ENCODE data around the gene FAM163A.

FAM163A gene

DNA sequence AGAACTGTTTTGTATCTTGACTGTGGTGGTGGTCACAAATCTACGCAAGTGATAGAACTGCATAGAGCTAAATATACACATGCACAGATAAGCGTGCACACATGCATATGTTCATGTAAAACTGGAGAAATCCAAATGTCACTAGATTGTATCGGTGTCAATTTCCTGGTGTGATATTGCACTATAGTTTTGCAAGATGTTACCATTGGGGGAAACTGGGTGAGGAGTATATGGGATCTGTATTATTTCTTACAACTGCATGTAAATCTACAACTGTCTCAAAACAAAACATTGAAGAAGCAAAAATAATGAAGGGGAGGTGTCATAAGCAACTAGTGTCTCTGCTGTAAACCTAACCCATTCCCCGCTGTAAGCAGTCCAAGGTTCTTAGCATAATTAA, 30.2 kb downstream of the FAM163A start:
- no CpG with 5 or more reads among the region's 4 CpGs for WGBS (ENCODE audit: insufficient coverage, insufficient read length)
- Histone ChIP-seq H3K4me3 (ENCODE audit: low read length) (no peak overlapping the region), H3K36me3 (ENCODE audit: control insufficient read depth, insufficient read depth, low read length) (no peaks in the 10 kb centered on the region), H3K4me1 (ENCODE audit: control insufficient read depth, insufficient read depth, low read length) (no peaks in the 10 kb centered on the region), H3K27ac (ENCODE audit: low read length) (no peak overlapping the region), H3K9me3 (ENCODE audit: control insufficient read depth, insufficient read depth, low read length) (no peaks in the 10 kb centered on the region), H3K27me3 (ENCODE audit: control insufficient read depth, insufficient read depth, low read length) (no peaks in the 10 kb centered on the region)
- DNase-seq (ENCODE audit: low read depth, low spot score) = no peak

DNA sequence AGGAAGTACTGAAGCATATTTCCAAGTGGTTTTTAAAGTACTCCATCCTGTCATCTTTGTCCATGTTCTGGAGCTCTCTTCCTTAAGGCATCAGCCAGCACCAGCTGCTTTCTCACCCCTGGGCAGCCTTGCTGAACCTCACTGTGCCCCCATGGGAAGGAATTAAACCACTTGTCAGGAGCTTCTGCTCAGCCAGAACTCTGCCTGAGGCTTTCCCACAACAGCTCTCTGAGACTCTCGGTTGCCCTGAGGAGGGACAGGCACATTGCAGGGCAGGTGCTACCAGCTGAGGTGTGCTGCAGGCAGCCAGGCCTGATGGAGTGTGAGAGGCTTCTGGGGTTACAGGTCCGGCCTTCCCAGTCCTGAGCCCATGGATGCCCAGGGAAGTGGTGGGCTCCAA, 30.9 kb downstream of the FAM163A start:
- Histone ChIP-seq H3K36me3 (ENCODE audit: control insufficient read depth, insufficient read depth, low read length) (no peaks in the 10 kb centered on the region), H3K9me3 (ENCODE audit: control insufficient read depth, insufficient read depth, low read length) (no peaks in the 10 kb centered on the region), H3K4me1 (ENCODE audit: control insufficient read depth, insufficient read depth, low read length) (no peaks in the 10 kb centered on the region), H3K4me3 (ENCODE audit: low read length) (no peak overlapping the region), H3K27me3 (ENCODE audit: control insufficient read depth, insufficient read depth, low read length) (no peaks in the 10 kb centered on the region), H3K27ac (ENCODE audit: low read length) (no peak overlapping the region)
- no CpG with 5 or more reads among the region's 2 CpGs for WGBS (ENCODE audit: insufficient coverage, insufficient read length)
- no peak for DNase-seq (ENCODE audit: low read depth, low spot score)

DNA sequence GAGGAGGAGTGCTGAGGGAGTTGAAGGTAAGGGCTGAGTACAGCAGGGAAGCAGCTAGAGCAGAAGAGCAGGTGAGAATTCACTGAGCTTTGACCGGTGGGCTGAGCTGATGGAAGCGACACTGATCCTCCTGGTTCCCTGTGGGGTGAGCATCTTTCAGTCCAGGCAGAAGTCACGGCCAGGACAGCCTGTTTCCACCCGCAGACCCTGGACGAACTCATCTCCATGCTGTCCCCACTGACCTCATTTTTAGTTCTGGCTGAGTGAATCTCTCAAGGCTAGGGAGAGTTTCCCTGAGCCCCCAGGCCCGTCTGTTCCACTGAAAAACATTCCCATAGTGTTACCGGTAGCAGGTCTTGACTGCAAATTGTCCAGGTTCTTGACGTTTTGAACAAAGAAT, 31.5 kb downstream of the FAM163A start:
- H3K9me3 ChIP-seq (ENCODE audit: control insufficient read depth, insufficient read depth, low read length) = no peaks in the 10 kb centered on the region
- H3K4me1 ChIP-seq (ENCODE audit: control insufficient read depth, insufficient read depth, low read length) = no peaks in the 10 kb centered on the region
- H3K27me3 ChIP-seq (ENCODE audit: control insufficient read depth, insufficient read depth, low read length) = no peaks in the 10 kb centered on the region
- WGBS (ENCODE audit: insufficient coverage, insufficient read length) = no CpG with 5 or more reads among the region's 8 CpGs
- H3K27ac ChIP-seq (ENCODE audit: low read length) = no peak overlapping the region
- no peak overlapping the region for H3K4me3 ChIP-seq (ENCODE audit: low read length)
- DNase-seq (ENCODE audit: low read depth, low spot score) = no peak
- H3K36me3 ChIP-seq (ENCODE audit: control insufficient read depth, insufficient read depth, low read length) = no peaks in the 10 kb centered on the region

DNA sequence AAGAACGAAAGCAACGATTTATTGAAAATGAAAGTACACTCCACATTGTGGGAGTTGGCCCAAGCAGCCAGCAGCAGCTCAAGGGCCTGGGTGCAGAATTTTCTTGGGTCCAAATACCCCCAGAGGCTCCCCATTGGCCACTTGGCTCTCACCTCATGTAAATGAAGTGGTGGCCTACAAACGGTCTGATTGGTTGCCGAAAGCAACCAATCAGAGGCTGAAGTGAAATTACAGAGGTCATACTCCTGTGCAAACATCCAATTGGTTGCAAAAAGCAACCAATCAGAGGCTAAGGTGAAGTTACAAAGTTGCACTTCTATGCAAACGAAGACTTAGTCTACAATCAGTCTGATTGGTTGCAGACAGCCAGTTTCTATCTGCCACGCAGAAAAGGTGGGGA, 31.9 kb downstream of the FAM163A start:
- Histone ChIP-seq H3K36me3 (ENCODE audit: control insufficient read depth, insufficient read depth, low read length) (no peaks in the 10 kb centered on the region), H3K4me3 (ENCODE audit: low read length) (no peak overlapping the region), H3K27me3 (ENCODE audit: control insufficient read depth, insufficient read depth, low read length) (no peaks in the 10 kb centered on the region), H3K4me1 (ENCODE audit: control insufficient read depth, insufficient read depth, low read length) (no peaks in the 10 kb centered on the region), H3K27ac (ENCODE audit: low read length) (no peak overlapping the region), H3K9me3 (ENCODE audit: control insufficient read depth, insufficient read depth, low read length) (no peaks in the 10 kb centered on the region)
- WGBS (ENCODE audit: insufficient coverage, insufficient read length) = no CpG with 5 or more reads among the region's 6 CpGs
- DNase-seq (ENCODE audit: low read depth, low spot score) = no peak

DNA sequence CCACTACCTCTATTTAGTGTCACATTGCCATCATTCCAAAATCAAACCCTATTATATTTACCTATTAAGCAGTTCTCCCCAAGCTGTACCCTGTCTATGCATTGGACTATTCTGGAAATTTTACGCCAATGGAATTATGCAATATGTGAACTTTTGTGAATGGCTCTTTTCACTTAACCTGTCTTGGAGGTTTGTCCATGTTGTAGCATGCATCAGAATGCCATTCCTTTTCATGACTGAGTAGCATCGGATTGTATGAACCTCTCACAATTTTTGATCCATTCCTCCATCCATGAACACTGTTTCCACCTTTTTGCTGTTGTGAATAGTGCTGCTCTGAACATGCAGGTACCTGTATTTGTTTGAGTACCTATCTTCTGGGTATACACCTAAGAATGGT, 33.7 kb downstream of the FAM163A start:
- Histone ChIP-seq H3K4me3 (ENCODE audit: low read length) (no peak overlapping the region), H3K36me3 (ENCODE audit: control insufficient read depth, insufficient read depth, low read length) (no peaks in the 10 kb centered on the region), H3K27ac (ENCODE audit: low read length) (no peak overlapping the region), H3K4me1 (ENCODE audit: control insufficient read depth, insufficient read depth, low read length) (no peaks in the 10 kb centered on the region), H3K9me3 (ENCODE audit: control insufficient read depth, insufficient read depth, low read length) (no peaks in the 10 kb centered on the region), H3K27me3 (ENCODE audit: control insufficient read depth, insufficient read depth, low read length) (no peaks in the 10 kb centered on the region)
- WGBS (ENCODE audit: insufficient coverage, insufficient read length) = no CpG with 5 or more reads among the region's 2 CpGs
- DNase-seq (ENCODE audit: low read depth, low spot score) = no peak

DNA sequence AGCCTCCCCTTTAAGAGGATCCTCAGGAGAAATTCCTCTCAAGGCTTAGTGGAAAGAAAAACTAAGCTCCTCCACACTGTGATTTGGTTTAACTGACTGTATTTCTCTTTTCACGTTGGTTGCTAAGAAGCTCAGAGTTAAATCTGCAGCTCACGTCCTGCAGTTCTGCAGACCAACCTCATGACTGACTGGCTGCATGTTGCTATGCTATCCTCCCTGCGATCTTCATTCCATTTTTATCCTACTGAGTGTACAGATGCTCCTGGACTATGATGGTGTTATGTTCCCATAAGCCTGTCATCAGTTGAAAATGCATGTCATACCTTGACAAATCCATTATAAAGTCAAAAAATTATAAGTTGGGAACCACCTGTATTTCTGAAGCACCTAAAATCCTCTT, 34.6 kb downstream of the FAM163A start:
- Histone ChIP-seq H3K4me1 (ENCODE audit: control insufficient read depth, insufficient read depth, low read length) (no peaks in the 10 kb centered on the region), H3K27ac (ENCODE audit: low read length) (no peak overlapping the region), H3K4me3 (ENCODE audit: low read length) (no peak overlapping the region), H3K9me3 (ENCODE audit: control insufficient read depth, insufficient read depth, low read length) (no peaks in the 10 kb centered on the region), H3K36me3 (ENCODE audit: control insufficient read depth, insufficient read depth, low read length) (no peaks in the 10 kb centered on the region), H3K27me3 (ENCODE audit: control insufficient read depth, insufficient read depth, low read length) (no peaks in the 10 kb centered on the region)
- no peak for DNase-seq (ENCODE audit: low read depth, low spot score)
- no CpG with 5 or more reads among the region's 3 CpGs for WGBS (ENCODE audit: insufficient coverage, insufficient read length)

DNA sequence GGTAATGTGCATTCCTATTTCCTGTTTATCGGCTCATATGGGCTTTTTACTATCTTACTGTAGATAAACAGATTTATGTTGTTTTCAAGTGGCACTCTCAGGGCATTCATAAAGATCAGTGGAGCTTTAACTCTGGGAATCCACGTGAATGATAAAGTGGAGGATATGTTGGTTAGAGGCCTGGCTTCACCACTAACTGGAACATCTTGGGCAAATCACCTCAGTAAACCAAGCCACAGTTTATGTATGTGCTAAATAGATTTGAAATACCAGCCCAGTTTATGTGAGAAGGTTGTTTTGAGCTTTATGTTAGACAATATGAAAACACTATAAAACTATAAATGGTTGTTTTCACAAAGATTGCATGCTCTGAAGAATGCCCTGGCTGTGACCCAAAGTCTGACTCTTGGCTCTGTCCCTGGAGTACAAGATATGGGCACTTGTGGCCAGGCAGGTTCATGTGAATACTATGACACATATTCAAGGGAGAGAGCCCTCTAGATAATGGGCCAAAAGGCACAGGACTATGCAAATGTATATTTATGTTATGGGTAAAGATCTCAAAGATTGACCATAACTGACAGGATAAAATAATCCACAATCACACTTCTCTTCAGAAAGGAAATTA, 36.7 kb downstream of the FAM163A start:
- no CpG with 5 or more reads among the region's 2 CpGs for WGBS (ENCODE audit: insufficient coverage, insufficient read length)
- DNase-seq (ENCODE audit: low read depth, low spot score) = no peak

DNA sequence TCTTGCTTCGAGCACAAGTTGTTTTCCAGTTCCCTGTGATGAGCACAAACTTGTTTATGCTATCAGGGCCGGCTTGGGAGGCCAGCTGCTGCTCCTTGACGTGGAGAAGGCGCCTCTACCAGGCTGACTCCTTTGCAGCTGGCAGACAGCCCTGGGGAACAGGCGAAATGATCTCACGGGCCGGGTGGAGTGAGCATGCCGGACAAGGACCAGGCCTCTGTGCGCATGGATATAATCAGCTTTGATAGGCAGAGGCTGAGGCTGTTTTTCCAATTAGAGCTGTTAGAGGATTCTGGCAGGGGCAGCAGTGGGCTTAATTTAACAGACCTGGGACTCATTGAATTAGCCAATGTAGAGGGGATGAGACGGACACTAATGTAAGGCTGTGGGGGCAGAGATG, 38.9 kb downstream of the FAM163A start:
- Histone ChIP-seq H3K4me1 (ENCODE audit: control insufficient read depth, insufficient read depth, low read length) (no peaks in the 10 kb centered on the region), H3K27me3 (ENCODE audit: control insufficient read depth, insufficient read depth, low read length) (no peaks in the 10 kb centered on the region), H3K4me3 (ENCODE audit: low read length) (no peak overlapping the region), H3K36me3 (ENCODE audit: control insufficient read depth, insufficient read depth, low read length) (no peaks in the 10 kb centered on the region), H3K9me3 (ENCODE audit: control insufficient read depth, insufficient read depth, low read length) (no peaks in the 10 kb centered on the region), H3K27ac (ENCODE audit: low read length) (no peak overlapping the region)
- DNase-seq (ENCODE audit: low read depth, low spot score) = no peak
- WGBS (ENCODE audit: insufficient coverage, insufficient read length) = no CpG with 5 or more reads among the region's 10 CpGs

More for the DNA sequence above, 36.7 kb downstream of the FAM163A start:
- no peaks in the 10 kb centered on the region for H3K4me1 ChIP-seq (ENCODE audit: control insufficient read depth, insufficient read depth, low read length)
- H3K9me3 ChIP-seq (ENCODE audit: control insufficient read depth, insufficient read depth, low read length) = no peaks in the 10 kb centered on the region
- H3K27ac ChIP-seq (ENCODE audit: low read length) = no peak overlapping the region
- H3K36me3 ChIP-seq (ENCODE audit: control insufficient read depth, insufficient read depth, low read length) = no peaks in the 10 kb centered on the region
- H3K27me3 ChIP-seq (ENCODE audit: control insufficient read depth, insufficient read depth, low read length) = no peaks in the 10 kb centered on the region
- H3K4me3 ChIP-seq (ENCODE audit: low read length) = no peak overlapping the region

DNA sequence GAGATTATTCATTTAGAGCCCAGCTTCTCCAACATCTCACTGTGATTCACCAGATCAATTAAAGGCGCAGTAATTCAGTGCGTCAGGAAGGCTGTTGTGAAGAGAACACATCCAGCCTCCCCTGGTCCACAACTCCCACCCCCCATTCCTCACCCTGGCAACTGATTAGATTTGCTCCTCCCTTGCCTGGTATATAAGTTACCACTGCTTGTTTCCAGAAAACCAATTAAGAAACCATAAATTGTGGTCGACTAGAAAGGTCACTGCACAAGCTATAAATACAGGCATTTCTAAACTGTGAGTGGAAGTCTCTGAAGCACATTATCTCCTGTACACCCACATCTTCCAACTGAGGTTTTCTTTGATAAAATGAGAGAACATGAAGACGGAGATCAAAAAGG, 41.9 kb downstream of the FAM163A start:
- Histone ChIP-seq H3K27me3 (ENCODE audit: control insufficient read depth, insufficient read depth, low read length) (no peaks in the 10 kb centered on the region), H3K4me3 (ENCODE audit: low read length) (no peak overlapping the region), H3K4me1 (ENCODE audit: control insufficient read depth, insufficient read depth, low read length) (0 out of 2 replicates have a peak, but pooled peaks cover 2% of the 10 kb centered on the region), H3K9me3 (ENCODE audit: control insufficient read depth, insufficient read depth, low read length) (no peaks in the 10 kb centered on the region), H3K36me3 (ENCODE audit: control insufficient read depth, insufficient read depth, low read length) (no peaks in the 10 kb centered on the region), H3K27ac (ENCODE audit: low read length) (no peak overlapping the region)
- no CpG with 5 or more reads among the region's 4 CpGs for WGBS (ENCODE audit: insufficient coverage, insufficient read length)
- no peak for DNase-seq (ENCODE audit: low read depth, low spot score)

DNA sequence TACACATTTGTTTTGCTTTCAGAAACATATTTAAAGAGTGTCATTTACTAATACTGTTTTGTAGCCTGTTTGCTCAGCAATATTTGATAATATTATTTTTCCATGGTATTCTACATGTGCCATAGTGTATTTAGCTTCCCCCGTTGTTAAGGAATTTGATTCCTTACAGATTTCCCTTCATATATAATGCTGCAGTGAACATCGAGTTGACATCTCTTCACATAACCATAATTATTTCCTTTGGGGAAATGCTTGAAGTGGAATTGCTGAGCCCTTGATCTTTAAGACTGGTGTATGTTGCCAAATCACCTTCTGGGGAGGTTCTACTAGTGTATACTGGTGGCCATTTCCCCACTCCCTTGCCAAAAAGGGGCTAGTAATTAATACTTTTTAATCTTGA, 42.6 kb downstream of the FAM163A start:
- no peak for DNase-seq (ENCODE audit: low read depth, low spot score)
- Histone ChIP-seq H3K4me3 (ENCODE audit: low read length) (no peak overlapping the region), H3K36me3 (ENCODE audit: control insufficient read depth, insufficient read depth, low read length) (no peaks in the 10 kb centered on the region), H3K9me3 (ENCODE audit: control insufficient read depth, insufficient read depth, low read length) (no peaks in the 10 kb centered on the region), H3K27ac (ENCODE audit: low read length) (no peak overlapping the region), H3K27me3 (ENCODE audit: control insufficient read depth, insufficient read depth, low read length) (no peaks in the 10 kb centered on the region), H3K4me1 (ENCODE audit: control insufficient read depth, insufficient read depth, low read length) (0 out of 2 replicates have a peak, but pooled peaks cover 2% of the 10 kb centered on the region)
- no CpG with 5 or more reads among the region's 2 CpGs for WGBS (ENCODE audit: insufficient coverage, insufficient read length)
